Measurements from ENCODE around the gene KNDC1.

DNA sequence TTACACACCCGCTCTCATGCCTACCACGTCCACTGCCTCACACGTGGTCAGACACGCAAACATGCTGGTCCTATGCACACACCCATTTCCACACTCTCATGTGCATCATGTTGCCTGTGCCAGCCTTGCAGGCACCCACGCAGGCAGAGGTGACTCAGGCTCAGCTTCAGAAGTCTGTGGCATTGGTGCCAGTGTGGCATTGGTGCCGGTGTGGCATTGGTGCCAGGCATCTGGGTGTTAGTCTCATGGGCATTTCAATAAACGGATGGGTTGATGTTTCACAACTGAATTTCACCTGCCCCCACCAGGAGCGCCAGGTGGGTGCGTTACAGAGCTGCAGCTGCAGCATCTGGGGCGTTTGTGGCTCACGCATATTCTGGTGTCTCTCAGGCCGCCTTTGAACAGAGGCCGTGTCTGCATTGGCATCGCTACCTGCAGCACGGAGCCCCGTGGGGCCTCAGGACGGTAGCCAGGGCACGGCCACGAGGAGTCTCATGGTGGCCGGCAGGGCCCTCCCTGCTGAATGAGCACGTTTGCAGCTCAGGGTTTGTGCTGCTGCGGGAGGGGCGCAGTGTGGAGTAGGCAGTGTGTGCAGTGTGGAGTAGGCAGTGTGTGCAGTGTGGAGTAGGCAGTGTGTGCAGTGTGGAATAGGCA lies 24.7 kb downstream of the KNDC1 start:
- TF ChIP-seq, protein P1, sequence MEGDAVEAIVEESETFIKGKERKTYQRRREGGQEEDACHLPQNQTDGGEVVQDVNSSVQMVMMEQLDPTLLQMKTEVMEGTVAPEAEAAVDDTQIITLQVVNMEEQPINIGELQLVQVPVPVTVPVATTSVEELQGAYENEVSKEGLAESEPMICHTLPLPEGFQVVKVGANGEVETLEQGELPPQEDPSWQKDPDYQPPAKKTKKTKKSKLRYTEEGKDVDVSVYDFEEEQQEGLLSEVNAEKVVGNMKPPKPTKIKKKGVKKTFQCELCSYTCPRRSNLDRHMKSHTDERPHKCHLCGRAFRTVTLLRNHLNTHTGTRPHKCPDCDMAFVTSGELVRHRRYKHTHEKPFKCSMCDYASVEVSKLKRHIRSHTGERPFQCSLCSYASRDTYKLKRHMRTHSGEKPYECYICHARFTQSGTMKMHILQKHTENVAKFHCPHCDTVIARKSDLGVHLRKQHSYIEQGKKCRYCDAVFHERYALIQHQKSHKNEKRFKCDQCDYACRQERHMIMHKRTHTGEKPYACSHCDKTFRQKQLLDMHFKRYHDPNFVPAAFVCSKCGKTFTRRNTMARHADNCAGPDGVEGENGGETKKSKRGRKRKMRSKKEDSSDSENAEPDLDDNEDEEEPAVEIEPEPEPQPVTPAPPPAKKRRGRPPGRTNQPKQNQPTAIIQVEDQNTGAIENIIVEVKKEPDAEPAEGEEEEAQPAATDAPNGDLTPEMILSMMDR (IDR thresholded peaks at IDR 0.05): no peak
- no peak for TF ChIP-seq POLR2A (IDR thresholded peaks at IDR 0.05)

Data from right lobe of liver (tissue), 4 donors.